Non-pigmented ciliary epithelial cell (primary cell): ENCODE data around the gene IARS2.
A peak's percentile ranks its signal among the peaks of the same experiment; 100 is the strongest.
"Not testable (repeated sequence)": the region's sequence is repeated elsewhere in the genome, so short reads cannot be mapped to it uniquely, and the experiment has no call there.

Source experiments
- DNase-seq: peaks from one replicate; pipeline ENCODE4 v3.0.0-alpha.2; 2010; ENCODE audit warnings: low read depth

Gene IARS2

GRCh38 chr1:220094016-220094911, at the start of gene IARS2:
TSS of gene IARS2 (plus strand) at chr1:220094132. CDS start at chr1:220094217, 85 bp downstream.
- peak; percentile 46 for DNase-seq

- DNase-seq = no peak
Measured at GRCh38 chr1:220044678-220045355, 49.1 kb upstream of the IARS2 start.

DNA sequence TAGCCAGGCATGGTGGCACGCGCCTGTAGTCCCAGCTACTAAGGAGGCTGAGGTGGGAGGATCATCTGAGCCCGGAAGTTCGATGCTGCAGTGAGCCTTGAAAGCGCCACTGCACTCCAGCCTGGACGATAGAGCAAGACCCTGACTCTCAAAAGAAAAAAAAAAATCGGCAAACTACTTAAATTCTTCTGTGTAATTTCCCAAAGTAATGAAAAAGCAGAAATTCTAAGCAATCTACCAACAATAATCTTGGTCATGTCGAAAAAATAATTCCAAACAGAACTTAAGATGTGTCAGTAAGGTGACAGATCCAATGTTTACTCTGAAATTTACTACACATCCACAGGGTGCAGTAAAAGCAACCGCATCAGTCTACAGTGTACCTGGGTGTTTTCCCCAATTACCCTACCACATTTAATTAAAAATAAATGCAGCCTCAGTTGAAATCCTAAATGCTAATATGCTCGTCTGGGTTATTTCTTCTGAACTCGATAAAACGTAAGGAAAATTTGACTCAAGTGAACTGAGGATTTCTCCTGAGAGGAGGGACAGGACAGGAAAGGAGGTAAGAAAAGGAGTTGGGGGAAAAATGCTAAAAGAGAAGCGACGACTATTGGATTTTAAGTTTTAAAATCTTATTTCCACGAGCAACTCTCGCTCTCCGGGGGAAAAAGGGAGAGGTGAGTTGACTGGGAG, 48.4 kb upstream of the IARS2 start:
- no peak for DNase-seq

- peak; percentile 95 for DNase-seq
Measured at GRCh38 chr1:220046052-220046930, 47.6 kb upstream of the IARS2 start, which contains the start of gene EPRS1. TSS of gene EPRS1 (minus strand) at chr1:220046505. CDS start at chr1:220046388, 117 bp downstream.

GRCh38 chr1:220056374-220056773, 37.6 kb upstream of the IARS2 start:
- DNase-seq = no peak

- no peak for DNase-seq
Measured at GRCh38 chr1:220060876-220061275, 33.1 kb upstream of the IARS2 start.

GRCh38 chr1:220062629-220063028, 31.3 kb upstream of the IARS2 start:
- DNase-seq = no peak

DNA sequence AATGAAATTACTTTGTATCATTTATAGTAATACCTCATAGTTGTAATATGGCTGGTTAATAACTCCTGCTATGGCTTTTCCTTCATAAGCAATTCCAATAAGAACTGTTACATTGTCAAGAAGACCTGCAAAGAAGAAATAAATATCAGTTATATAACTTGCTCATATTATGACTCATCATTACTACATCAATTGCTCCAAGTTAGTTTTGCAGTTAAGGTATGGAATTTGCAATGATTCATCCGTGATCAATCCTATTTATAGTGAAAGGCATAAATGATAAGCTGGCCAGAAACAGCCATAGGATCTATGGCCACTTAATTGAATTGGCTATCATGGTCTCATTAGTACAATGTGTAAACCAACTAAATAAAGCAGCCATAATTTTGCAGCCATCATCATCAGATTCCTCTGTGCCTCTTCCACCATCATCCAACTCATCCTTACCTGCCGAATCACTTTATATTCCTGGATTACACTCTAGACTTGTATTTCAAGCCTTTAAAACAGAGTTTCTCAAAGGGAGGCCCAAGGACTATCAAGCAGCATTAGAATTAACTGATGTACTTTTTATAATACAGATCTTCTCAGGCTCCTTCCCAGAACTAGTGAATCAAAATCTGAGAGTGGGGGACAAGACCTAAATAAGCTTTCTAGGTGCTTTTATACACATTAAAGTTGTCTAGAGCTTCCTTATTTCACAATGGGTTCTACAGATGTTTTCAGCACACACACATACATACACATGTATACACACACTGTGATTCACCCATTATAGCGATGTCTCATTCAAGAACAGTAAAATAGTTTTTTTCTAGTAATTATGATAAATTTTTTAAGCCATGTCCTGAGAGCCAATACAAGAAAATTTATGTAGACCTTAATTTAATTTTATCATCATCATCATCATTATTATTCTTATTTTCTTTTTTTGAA, 26.4 kb upstream of the IARS2 start:
- DNase-seq = peak; percentile 36

- no peak for DNase-seq
Measured at GRCh38 chr1:220076861-220077762, 16.8 kb upstream of the IARS2 start.

DNA sequence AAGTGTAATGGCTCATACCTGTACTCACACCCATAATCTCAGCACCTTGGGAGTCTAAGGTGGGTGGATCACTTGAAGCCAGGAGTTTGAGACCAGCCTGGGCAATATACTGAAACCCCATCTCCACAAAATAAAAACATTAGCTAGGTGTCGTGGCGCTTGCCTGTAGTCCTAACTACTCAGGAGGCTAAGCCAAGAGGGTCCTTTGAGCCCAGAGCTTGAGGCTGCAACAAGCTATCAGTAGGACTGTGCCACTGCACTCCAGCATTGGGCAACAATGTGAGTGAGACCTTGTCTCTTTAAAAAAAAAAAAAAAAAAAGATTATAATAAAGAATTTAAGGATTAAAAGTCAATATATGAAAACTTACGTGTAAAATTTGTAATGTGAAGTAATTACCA, 16.0 kb upstream of the IARS2 start:
- DNase-seq = no peak

GRCh38 chr1:220084460-220084859, 9.5 kb upstream of the IARS2 start:
- DNase-seq = no peak

DNA sequence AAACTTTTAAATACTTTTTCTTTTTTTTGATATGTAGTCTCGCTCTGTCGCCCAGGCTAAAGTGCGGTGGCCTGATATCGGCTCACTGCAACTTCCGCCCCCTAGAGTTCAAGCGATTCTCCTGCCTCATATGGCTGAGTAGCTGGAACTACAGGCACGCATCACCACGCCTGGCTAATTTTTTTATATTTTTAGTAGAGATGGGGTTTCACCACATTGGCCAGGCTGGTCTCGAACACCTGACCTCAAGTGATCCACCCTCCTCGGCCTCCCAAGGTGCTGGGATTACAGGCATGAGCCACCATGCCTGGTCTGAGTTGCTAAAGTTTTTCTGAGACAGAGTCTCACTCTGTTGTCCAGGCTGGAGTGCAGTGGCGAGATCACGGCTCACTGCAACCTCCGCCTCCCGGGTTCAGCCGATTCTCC, 7.7 kb upstream of the IARS2 start:
- DNase-seq = not testable (repeated sequence)

DNA sequence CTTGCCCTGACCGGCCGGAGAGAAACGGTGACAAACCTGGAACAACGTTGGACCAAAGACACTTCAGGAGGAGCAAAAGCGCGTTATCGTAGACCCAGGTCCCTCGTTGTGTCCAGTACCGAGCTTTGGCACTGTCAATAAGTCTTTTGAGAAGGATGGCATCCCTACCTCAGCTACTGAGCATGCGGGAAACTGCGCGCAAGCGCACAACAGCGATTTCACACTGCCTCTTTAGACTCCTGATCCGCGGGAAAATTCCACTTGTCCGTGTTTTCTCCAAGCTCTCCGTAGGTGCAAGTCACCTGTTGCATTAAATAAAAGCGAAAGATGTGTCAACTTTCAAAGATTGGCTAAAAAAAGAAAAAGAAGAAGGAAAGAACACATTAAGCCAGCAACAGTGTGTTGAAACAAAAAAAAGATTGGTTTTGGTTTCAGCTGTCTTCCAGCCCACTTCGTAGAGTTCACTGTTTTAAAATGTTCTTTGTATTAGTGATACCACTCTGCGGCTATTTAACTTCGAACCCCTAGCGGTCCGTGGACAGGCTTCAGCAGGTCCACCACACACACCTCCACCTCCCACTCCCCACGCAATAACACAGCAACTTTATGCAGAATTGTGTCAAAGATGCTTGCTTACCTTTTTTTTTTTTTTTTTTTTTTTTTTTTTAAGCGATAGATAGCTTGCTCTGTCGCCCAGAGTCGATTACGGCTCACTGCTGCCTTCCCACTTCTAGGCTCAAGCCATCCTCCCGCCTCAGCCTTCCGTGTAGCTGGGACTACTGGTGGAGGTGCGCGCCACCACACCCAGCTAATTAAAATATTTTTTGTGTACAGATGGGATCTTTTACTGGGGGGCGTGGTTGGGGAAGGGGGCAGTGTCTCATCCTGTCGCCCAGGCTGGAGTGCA, 4.0 kb upstream of the IARS2 start, which contains the start of gene BPNT1:
BPNT1 (minus strand) TSS at position 139 of the 907 bp plus-strand sequence. CDS start 9,942 bp downstream, outside the sequence.
- peak; percentile 87 for DNase-seq

- DNase-seq = no peak
Measured at GRCh38 chr1:220092694-220093093, 1.2 kb upstream of the IARS2 start.

DNA sequence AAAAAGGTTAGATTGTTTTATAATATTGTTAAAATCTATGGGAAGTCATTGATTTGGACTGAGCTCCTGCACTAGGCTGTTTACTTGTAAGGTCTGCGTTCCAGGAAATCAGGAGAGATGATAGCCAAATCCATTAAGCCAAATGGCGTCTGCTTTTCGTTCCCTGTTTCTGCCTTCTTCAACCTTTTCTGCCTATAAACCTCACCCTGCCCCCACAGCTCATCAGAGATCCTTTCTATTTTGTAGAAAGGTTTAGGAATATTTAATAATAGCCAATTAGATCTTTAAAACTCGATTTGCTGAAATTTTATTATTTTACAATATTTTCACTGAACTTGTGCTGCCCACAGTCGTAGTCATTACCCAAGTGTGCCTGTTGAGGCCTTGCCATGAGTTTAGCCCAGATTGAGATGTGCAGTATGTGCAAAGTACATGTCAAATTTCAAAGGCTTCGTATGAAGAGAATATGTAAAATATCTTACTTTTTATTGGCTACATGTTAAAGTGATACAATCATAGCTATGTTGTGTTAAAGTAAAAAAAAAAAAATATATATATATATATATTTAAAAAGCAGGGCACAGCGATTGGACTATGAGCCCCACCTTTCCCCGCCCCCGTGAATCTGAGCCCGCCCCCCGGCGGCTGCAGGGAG, 444 bp upstream of the IARS2 start:
- no peak for DNase-seq

- no peak for DNase-seq
Measured at GRCh38 chr1:220099826-220100225, 5.9 kb downstream of the IARS2 start.

DNA sequence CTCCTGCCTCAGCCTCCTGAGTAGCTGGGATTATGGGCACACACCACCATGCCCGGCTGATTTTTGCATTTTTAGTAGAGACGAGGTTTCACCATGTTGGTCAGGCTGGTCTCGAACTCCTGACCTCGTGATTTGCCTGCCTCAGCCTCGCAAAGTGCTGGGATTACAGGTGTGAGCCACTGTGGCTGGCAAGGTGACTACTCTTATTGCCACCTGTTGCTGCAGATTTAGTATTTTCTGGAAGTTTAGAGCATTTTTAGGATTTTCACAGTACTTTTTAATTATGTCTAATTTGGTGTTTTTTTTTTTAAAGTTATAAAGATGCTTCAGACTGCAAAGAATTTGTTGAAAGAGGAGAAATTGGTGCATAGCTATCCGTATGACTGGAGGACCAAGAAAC, 16.5 kb downstream of the IARS2 start:
- not testable (repeated sequence) for DNase-seq
